Measurements from ENCODE around the gene XRCC3. TPM values are rescaled to one million over a fixed set of nuclear protein-coding genes. Genes with fewer than 3 reads are reported as not detected.

XRCC3 gene
- total RNA-seq, 2 donors from 2014 or later: 39.2 to 42.6 TPM

GRCh38 chr14:103716899-103717411 lies 1.7 kb upstream of the XRCC3 start:
- Mint-ChIP-seq H3K27me3 (ENCODE audit: insufficient read depth) (no peaks in the 10 kb centered on the region), H3K9me3 (peaks cover 1% of the 10 kb centered on the region), H3K4me3 (peak overlapping the region; percentile 71), H3K27ac (peak overlapping the region; percentile 49), H3K36me3 (ENCODE audit: low read depth) (peaks cover 8% of the 10 kb centered on the region), H3K4me1 (peaks cover 24% of the 10 kb centered on the region)
- Histone ChIP-seq H3K36me3 (ENCODE audit: control insufficient read depth, insufficient read depth, low read length) (peaks cover 9% of the 10 kb centered on the region), H3K27me3 (ENCODE audit: control insufficient read depth, insufficient read depth, low read length, poor library complexity, severe bottlenecking) (no peaks in the 10 kb centered on the region), H3K4me1 (ENCODE audit: control insufficient read depth, insufficient read depth, low read length) (peaks cover 11% of the 10 kb centered on the region), H3K4me3 (ENCODE audit: low read length) (peak overlapping the region; percentile 83), H3K9me3 (ENCODE audit: control insufficient read depth, low read length) (no peaks in the 10 kb centered on the region), H3K27ac (ENCODE audit: low read depth, low read length) (no peak overlapping the region), H3K9ac (ENCODE audit: extremely low read depth, low read length, poor library complexity, severe bottlenecking) (peak overlapping the region; percentile 36)
- WGBS, 2 experiments (ENCODE audit: insufficient coverage in 1 of 2, insufficient read length in 1 of 2): 77 to 78% methylated on average over 13 to 17 of the region's 17 CpGs
- no peak for TF ChIP-seq CTCF (conservative IDR thresholded peaks at IDR 0.05)
- DNase-seq: no peak

GRCh38 chr14:103716091-103716801 lies 995 bp upstream of the XRCC3 start:
- Mint-ChIP-seq H3K27ac (peak overlapping the region; percentile 49), H3K27me3 (ENCODE audit: insufficient read depth) (no peaks in the 10 kb centered on the region), H3K4me3 (peak overlapping the region; percentile 71), H3K36me3 (ENCODE audit: low read depth) (peaks cover 8% of the 10 kb centered on the region), H3K4me1 (peaks cover 26% of the 10 kb centered on the region), H3K9me3 (no peaks in the 10 kb centered on the region)
- no peak for DNase-seq
- Histone ChIP-seq H3K27ac (ENCODE audit: low read depth, low read length) (no peak overlapping the region), H3K4me1 (ENCODE audit: control insufficient read depth, insufficient read depth, low read length) (peaks cover 11% of the 10 kb centered on the region), H3K27me3 (ENCODE audit: control insufficient read depth, insufficient read depth, low read length, poor library complexity, severe bottlenecking) (no peaks in the 10 kb centered on the region), H3K9ac (ENCODE audit: extremely low read depth, low read length, poor library complexity, severe bottlenecking) (peak overlapping the region; percentile 36), H3K4me3 (ENCODE audit: low read length) (peak overlapping the region; percentile 83), H3K9me3 (ENCODE audit: control insufficient read depth, low read length) (no peaks in the 10 kb centered on the region), H3K36me3 (ENCODE audit: control insufficient read depth, insufficient read depth, low read length) (peaks cover 9% of the 10 kb centered on the region)
- no peak for TF ChIP-seq CTCF (conservative IDR thresholded peaks at IDR 0.05)
- WGBS, 2 experiments (ENCODE audit: insufficient coverage in 1 of 2, insufficient read length in 1 of 2): 4 to 6% methylated on average over 27 to 72 of the region's 72 CpGs

- H3K27ac ChIP-seq (ENCODE audit: low read depth, low read length): no peak overlapping the region
- Mint-ChIP-seq H3K27ac (peak overlapping the region; percentile 83), H3K4me1 (peaks cover 34% of the 10 kb centered on the region)
Measured at GRCh38 chr14:103714063-103714724, 1.1 kb downstream of the XRCC3 start.

More at GRCh38 chr14:103714063-103714724, 1.1 kb downstream of the XRCC3 start:
- peaks cover 20% of the 10 kb centered on the region for H3K36me3 ChIP-seq (ENCODE audit: control insufficient read depth, insufficient read depth, low read length)
- no peaks in the 10 kb centered on the region for H3K27me3 Mint-ChIP-seq (ENCODE audit: insufficient read depth)
- peak; percentile 11 for TF ChIP-seq CTCF (conservative IDR thresholded peaks at IDR 0.05)
- peak overlapping the region; percentile 80 for H3K9ac ChIP-seq (ENCODE audit: extremely low read depth, low read length, poor library complexity, severe bottlenecking)
- H3K4me3 ChIP-seq (ENCODE audit: low read length): peak overlapping the region; percentile 80
- no peaks in the 10 kb centered on the region for H3K27me3 ChIP-seq (ENCODE audit: control insufficient read depth, insufficient read depth, low read length, poor library complexity, severe bottlenecking)
- H3K4me1 ChIP-seq (ENCODE audit: control insufficient read depth, insufficient read depth, low read length): peaks cover 11% of the 10 kb centered on the region
- H3K4me3 Mint-ChIP-seq: peak overlapping the region; percentile 71
- H3K9me3 Mint-ChIP-seq: no peaks in the 10 kb centered on the region
- WGBS, 2 experiments (ENCODE audit: insufficient coverage in 1 of 2, insufficient read length in 1 of 2): 82 to 86% methylated on average over 7 to 16 of the region's 16 CpGs
- DNase-seq: no peak
- peaks cover 19% of the 10 kb centered on the region for H3K36me3 Mint-ChIP-seq (ENCODE audit: low read depth)
- no peaks in the 10 kb centered on the region for H3K9me3 ChIP-seq (ENCODE audit: control insufficient read depth, low read length)
